GM12892 (cell line): Measurements from ENCODE around the gene GLUD1.
"Not testable (repeated sequence)": the region's sequence is repeated elsewhere in the genome, so short reads cannot be mapped to it uniquely, and the experiment has no call there.

Experiments used
- POLR2A ChIP-seq: IDR thresholded peaks from 2 replicates; pipeline ENCODE4 v1.6.1; 2011; ENCODE audit warnings: low read depth, low read length, control low read depth
- POLR2AphosphoS5 ChIP-seq: IDR thresholded peaks from 2 replicates; pipeline ENCODE4 v1.6.1; 2011; ENCODE audit warnings: low read depth, low read length, control low read depth
- TAF1 ChIP-seq: IDR thresholded peaks from 2 replicates; pipeline ENCODE4 v1.6.1; 2011; ENCODE audit warnings: low read depth, mild to moderate bottlenecking, control low read depth, low read length, borderline replicate concordance

GRCh38 chr10:87133936-87134335 lies 39.3 kb upstream of the GLUD1 start:
- not testable (repeated sequence) for TF ChIP-seq TAF1, POLR2A, POLR2AphosphoS5
